ENCODE results near the gene NEDD4.
A peak's percentile ranks its signal among the peaks of the same experiment; 100 is the strongest.
"Not testable (repeated sequence)": the region's sequence is repeated elsewhere in the genome, so short reads cannot be mapped to it uniquely, and the experiment has no call there.

The NEDD4 gene

GRCh38 chr15:56004281-56004680 lies 10.9 kb upstream of the NEDD4 start:
- not testable (repeated sequence) for DNase-seq (ENCODE audit: low spot score)

- DNase-seq (ENCODE audit: low spot score): not testable (repeated sequence)
Measured at GRCh38 chr15:56003777-56004176, 10.4 kb upstream of the NEDD4 start.

- DNase-seq (ENCODE audit: low spot score): not testable (repeated sequence)
Measured at GRCh38 chr15:56003277-56003676, 9.9 kb upstream of the NEDD4 start.

DNA sequence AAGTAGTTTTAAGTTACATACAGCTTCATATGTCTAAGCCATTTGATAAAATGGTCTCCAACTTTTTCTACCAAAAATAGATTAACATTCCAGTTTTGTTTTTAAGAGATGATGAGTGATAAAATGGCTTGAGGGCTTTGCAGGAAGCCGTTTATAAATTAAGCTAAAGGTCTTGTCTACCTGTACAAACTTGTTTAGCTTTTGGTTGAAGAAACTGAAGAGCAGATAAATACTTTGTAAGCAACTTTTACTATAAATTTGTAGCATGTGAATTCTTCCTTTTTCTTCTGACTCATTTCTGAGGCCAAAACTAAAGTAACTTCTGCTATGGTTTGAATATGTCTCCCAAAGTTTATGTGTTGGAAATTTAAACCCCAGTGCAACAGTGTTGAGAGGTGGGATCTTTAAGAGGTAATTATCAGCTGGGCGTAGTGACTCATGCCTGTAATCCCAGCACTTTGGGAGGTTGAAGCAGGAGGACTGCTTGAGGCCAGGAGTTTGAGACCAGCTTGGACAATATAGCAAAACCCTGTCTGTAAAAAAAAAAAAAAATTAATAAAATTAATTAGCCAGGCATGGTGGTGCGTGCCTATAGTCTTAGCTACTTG lies 8.2 kb upstream of the NEDD4 start:
- no peak for DNase-seq (ENCODE audit: low spot score)

- no peak for DNase-seq (ENCODE audit: low spot score)
Measured at GRCh38 chr15:55999658-56000057, 6.2 kb upstream of the NEDD4 start.

- DNase-seq (ENCODE audit: low spot score): no peak
Measured at GRCh38 chr15:55998478-55998877, 5.1 kb upstream of the NEDD4 start.

DNA sequence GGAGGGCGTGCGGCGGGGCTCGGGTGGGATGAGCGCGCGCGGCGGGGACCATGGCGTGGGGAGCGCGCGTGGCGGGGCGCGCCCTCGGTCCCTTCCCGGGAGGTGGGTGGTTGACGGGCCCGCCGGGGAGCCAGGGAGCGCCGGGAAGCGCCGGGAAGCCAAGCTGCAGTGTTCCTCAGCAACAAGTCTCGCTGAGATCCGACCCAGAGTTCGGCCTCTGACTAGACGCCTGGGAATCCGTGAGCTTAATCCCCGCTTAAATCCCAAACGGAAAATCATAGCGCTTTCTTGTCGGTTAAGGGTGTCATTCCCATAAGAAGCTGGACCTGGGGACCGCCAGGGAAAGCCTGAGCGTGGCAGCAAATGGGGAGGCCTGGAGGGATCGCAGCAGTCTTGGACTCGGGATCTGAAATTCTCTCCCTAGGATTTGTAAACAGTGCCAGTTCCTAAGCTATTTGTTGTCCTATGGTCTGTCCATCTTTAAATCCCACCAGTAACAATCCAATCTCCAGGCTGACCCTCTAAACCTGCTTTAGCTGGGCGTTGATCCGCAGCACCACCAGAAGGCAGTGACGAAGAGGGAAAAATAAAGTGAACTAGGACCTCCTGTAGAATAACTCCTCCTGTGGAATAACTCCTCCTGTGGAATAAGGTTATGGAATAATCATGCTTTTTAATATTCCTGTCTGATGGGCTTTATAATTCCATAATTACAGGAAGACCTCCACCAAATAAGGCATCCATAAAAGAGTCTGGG lies 570 bp upstream of the NEDD4 start:
- peak; percentile 44 for DNase-seq (ENCODE audit: low spot score)

DNA sequence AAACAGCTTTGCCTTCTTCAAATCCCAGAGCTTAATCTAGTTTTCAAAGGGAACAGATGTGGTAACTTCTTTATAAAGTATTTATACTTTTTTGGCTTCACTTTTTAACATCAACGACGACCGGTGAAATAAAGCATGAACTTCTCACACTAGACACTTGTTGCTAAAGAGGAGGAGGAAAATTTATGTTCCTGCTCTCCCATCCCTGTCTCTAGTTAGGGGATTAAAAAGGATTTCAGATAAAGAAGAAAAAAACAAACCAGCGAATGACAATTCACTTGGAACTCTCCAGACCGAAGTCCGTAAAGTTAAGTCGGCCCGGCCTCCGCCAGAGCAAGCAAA lies 672 bp downstream of the NEDD4 start:
- peak; percentile 30 for DNase-seq (ENCODE audit: low spot score)

DNA sequence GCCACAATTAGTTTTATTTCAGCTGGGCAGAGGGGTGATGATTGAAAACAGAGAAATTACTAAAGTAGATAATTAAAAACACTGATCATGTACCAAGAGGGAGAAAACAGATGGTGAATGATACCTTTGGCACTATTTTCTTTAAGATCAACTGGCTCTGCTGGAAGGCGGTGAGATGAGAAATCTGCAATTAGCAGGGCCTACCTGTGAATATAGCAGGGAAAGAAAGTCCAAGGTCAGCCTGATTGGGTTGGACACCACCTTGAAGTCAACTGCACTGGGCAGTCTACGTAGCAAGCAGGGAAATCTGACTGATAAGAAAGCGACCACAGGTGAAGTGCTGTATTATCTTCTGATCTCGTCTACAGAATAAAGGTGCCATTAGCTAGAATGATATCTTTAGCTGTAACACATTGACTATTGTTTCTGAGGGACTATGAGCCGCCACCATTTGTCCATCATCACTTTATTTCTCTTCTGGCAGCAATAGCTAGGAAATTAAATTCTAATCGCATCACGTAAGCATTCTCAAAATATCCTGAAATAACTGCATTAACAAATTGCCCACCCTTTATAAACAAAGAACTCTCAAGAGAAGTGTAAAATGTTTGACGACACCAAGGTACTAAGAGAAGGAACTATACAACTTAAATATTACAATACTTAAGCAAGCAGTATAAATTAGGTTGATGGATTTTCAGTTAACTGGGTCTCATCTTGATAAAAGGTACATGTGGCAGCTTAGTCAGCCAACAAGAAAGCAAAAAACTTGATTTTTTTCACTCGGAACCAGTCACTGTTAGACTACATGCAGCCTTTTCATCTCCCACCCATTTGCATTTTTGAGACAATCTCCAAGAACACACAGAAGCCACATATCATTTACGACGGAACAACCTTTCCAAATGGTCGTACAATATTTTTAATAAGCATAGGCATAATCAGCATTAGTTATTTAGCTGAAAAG lies 1.3 kb downstream of the NEDD4 start:
- no peak for DNase-seq (ENCODE audit: low spot score)

DNA sequence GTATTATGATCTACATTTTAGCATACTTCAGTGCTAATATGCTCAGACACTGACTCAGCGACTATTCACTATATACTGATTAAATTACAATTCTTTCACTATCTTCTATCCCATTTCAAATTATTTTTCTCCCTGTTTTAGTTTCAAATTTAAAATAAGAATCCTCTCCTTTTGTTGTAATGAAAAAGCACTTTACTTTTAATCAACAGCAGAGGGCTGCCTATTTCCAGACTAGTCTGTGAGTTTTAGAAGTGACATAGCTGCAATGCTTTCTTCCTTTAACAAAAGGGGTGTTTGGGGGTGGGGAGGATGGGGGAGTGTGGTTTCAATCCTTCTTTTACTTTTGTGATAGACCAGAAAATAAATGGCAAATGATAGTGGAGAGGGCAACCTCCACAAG lies 2.4 kb downstream of the NEDD4 start:
- peak; percentile 32 for DNase-seq (ENCODE audit: low spot score)

GRCh38 chr15:55990516-55990915 lies 2.9 kb downstream of the NEDD4 start:
- DNase-seq (ENCODE audit: low spot score): no peak

- DNase-seq (ENCODE audit: low spot score): no peak
Measured at GRCh38 chr15:55989383-55989782, 4.0 kb downstream of the NEDD4 start.

DNA sequence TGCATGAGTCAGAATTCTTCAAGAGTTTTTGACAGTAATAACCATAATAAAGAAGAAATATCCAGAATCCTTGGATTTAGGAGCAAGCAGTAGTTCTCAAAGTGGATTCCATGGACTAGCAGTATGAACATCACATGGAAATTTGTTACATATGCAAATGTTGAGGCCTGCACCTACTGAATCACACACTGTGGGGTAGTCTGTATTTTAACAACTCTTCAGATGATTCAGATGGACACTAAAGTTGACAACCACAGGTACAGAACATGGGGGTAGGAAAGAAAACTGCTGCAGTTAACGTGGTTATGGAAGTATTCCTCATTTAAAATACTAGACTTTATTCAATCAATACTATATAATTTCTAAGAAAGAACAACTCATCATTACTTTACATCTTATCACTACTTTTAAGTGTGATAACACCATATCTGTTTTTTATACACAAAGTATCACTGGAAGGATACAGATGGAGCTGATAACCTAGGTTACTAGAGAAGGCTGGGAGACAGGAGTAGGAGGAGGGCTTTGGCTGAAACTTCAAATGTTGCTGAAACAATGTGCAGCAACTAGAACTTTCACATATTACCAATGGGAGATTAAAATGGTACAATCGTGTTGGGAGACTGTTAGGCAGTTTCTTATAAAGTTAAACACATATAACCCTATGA lies 11.7 kb downstream of the NEDD4 start:
- DNase-seq (ENCODE audit: low spot score): no peak

DNA sequence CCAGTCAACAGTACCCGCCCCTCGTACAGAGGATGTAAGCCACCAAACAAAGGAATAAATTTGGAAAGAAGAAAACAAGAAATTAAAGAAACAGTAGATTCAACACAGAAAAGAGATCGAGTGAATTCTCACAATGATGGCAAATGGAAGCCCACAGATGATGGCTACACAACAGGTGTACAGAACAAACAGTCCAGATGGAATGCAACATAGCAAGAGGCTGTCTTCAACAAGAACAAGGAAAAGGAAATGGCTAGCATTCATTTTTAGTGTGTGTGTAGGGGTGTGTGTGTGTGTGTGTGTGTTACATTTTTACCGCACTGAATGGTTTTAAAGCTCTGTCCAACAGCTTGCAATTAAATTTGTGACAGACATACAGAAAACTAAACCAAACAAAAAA lies 12.9 kb downstream of the NEDD4 start:
- DNase-seq (ENCODE audit: low spot score): no peak

DNA sequence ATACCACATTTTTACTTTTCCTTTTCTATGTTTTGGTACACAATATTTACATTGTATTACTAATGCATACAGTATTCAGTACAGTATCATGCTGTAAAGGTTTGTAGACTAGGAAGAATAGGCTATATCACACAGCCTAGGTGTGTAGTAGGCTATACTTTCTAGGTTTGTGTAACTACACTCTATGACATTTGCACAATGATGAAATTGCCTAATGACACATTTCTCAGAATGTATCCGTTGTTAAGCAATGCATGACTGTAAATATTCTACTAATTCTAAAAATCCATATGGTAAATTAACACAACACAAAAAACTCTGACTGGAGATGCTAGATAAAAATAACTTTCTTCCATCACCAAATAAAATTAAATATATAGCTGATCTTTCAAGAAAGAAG lies 16.2 kb downstream of the NEDD4 start:
- no peak for DNase-seq (ENCODE audit: low spot score)

- DNase-seq (ENCODE audit: low spot score): no peak
Measured at GRCh38 chr15:55970286-55970685, 23.1 kb downstream of the NEDD4 start.

DNA sequence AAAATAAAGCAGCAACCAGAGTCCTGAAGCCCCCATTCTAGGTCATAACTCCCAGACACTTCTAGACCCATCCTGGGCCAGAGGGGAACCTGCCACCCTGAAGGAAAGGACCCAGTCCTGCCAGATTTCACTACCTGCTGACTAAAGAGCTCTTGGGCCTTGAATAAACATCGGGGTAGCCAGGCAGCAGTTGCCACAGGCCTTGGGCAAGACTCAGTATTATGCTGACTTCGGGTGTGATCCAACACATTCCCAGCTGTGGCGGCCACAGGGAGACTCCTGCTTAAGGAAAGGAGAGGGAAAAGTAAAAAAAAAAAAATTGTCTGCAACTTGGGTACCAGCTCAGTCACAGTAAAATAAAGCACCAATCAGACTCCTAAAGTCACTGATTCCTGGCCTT lies 23.8 kb downstream of the NEDD4 start:
- no peak for DNase-seq (ENCODE audit: low spot score)

DNA sequence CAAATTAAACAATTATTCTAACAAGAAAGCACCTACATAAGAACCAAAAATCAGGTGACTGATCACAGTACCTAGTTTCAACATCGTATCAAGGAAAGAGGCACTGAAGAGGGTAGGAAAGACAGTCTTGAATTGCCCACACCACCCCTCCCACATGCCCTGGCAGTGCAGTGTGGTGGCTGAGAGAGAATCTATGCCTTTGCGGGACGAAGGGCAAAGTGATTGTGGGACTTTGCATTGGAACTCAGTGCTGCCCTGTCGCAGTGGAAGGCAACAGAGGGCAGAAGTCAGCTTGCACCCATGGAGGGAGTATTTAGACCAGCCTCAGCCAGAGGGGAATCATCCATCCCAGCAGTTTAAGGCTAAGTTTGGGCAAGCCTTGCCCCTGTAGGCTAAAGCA lies 24.5 kb downstream of the NEDD4 start:
- no peak for DNase-seq (ENCODE audit: low spot score)

DNA sequence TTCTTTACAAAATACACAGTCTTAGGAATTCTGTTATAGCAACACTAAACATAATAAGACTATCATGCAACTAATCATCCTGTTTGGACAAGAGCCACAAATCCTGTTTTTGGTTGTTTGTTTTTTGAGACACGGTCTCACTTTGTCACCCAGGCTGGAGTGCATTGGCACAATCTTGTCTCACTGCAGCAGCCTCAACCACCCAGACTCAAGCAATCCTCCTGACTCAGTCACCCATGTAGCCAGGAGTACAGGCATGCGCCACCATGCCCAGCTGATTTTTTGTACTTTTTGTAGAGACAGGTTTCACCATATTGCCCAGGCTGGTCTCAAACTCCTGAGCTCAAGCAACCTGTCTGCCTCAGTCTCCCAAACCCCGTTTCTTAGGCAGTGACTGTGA lies 28.3 kb downstream of the NEDD4 start:
- no peak for DNase-seq (ENCODE audit: low spot score)

GRCh38 chr15:55960946-55961345 lies 32.5 kb downstream of the NEDD4 start:
- DNase-seq (ENCODE audit: low spot score): no peak

DNA sequence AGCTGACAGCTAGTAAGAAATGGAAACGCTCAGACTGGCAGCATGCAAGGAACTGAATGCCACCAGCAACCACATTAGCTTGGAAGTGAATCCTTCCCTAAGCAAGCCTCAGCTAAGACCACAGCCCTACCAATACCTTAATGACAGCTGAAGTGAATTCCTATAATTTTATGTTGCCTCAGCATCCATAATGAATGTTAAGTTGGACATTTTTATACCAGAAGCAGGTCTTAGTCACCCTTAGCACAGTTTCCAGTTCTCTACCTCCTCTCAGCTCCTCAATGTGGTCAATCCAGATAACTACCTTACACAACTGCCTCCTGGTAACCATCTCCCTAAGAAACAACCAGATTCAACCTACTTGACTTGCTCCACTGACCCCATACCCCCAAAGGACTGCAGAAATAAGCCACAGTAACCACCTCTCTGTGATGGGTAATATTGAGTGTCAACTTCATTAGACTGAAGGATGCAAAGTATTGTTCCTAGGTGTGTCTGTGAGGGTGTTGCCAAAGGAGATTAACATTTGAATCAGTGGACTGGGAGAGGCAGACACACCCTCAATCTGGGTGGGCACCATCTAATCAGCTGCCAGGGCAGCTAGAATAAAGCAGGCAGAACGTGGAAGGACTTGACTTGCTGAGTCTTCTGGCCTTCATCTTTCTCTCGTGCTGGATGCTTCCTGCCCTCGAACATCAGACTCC lies 33.5 kb downstream of the NEDD4 start:
- no peak for DNase-seq (ENCODE audit: low spot score)

DNA sequence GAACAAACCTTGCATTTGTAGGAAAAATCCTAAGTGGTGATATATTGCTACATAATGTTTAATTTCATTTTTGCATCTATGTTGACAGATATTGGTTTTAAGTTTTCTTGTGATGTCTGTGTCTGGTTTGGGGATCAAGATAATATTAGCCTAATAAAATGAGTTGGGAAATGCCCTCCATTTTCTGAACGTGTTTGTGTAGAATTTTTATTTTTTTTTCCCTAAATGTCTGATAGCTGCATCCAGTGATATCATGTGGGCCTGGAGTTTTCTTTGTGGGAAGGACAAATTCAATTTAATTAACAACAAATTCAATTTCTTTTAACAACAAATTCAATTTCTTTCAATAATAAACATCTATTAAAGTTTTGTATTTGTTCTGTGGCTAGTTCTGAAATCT lies 35.1 kb downstream of the NEDD4 start:
- DNase-seq (ENCODE audit: low spot score): no peak
